HEK293 (cell line): ENCODE results near the gene PCCA.
A peak's percentile ranks its signal among the peaks of the same experiment; 100 is the strongest.

Source experiments
- CTCF ChIA-PET: fragments of 350-600 bp; formaldehyde crosslinking; extraction: SDS; loops from one replicate; lab custom pipeline; 2021; ENCODE audit warnings: antibody characterized with exemption; lab: Yijun Ruan, JAX
- POLR2A ChIA-PET: fragments of 300-600 bp; formaldehyde crosslinking; extraction: SDS; loops from one replicate; lab custom pipeline; 2020; ENCODE audit warnings: antibody characterized with exemption, inconsistent platforms; lab: Yijun Ruan, JAX
- H3K27ac ChIP-seq: fragments of 200-500 bp; sonication (Bioruptor generic); 2 replicates; pipeline ENCODE4 v1.5.1; 2014; ENCODE audit warnings: low read depth, low read length, control low read depth, inconsistent platforms; ENCODE audit errors: extremely low read depth
- H3K36me3 ChIP-seq, 2 experiments: fragments of 200-500 bp in 1 of 2; sonication (Bioruptor generic) in 1 of 2; 1 replicate in 1 of 2; 2 replicates in 1 of 2; pipeline ENCODE4 v1.5.1; 2014 to 2017; ENCODE audit warnings: inconsistent platforms in 2 of 2, low read length in 2 of 2; ENCODE audit not compliant: control insufficient read depth in 2 of 2, insufficient read depth in 1 of 2
- H3K4me1 ChIP-seq: fragments of 200-500 bp; sonication (Bioruptor generic); 2 replicates; pipeline ENCODE4 v1.5.1; 2014; ENCODE audit warnings: mild to moderate bottlenecking, low read length, inconsistent platforms; ENCODE audit not compliant: control insufficient read depth, insufficient read depth
- H3K4me3 ChIP-seq: 2 replicates; pipeline ENCODE4 v1.5.1; 2011; ENCODE audit warnings: low read depth, mild to moderate bottlenecking, control low read depth, low read length, moderate library complexity
- H3K9me3 ChIP-seq: fragments of 200-500 bp; sonication (Bioruptor generic); 2 replicates; pipeline ENCODE4 v1.5.1; 2014; ENCODE audit warnings: low read depth, low read length, inconsistent platforms; ENCODE audit not compliant: control insufficient read depth, insufficient read depth
- ATF2 ChIP-seq: fragments of 450-650 bp; formaldehyde crosslinking; IDR thresholded peaks from 2 replicates; pipeline ENCODE4 v1.5.1; 2016; ENCODE audit warnings: missing biosample characterization, missing genetic modification characterization, low read depth
- CTCF ChIP-seq: fragments of 450-650 bp; formaldehyde crosslinking; IDR thresholded peaks from 2 replicates; pipeline ENCODE4 v1.5.1; 2016; ENCODE audit warnings: missing biosample characterization, missing genetic modification characterization
- EGR2 ChIP-seq: fragments of 450-650 bp; formaldehyde crosslinking; IDR thresholded peaks from 2 replicates; pipeline ENCODE4 v1.5.1; 2016; ENCODE audit warnings: low read depth, missing biosample characterization, missing genetic modification characterization
- HOXA7 ChIP-seq: sonication (generic); formaldehyde crosslinking; IDR thresholded peaks from 2 replicates; pipeline ENCODE4 v1.8.1; 2022; ENCODE audit warnings: missing genetic modification reagents, borderline replicate concordance
- INSM2 ChIP-seq: fragments of 450-650 bp; formaldehyde crosslinking; IDR thresholded peaks from 2 replicates; pipeline ENCODE4 v1.5.1; 2016; ENCODE audit warnings: missing biosample characterization, missing genetic modification characterization
- KLF7 ChIP-seq: fragments of 450-650 bp; formaldehyde crosslinking; IDR thresholded peaks from 2 replicates; pipeline ENCODE4 v1.5.1; 2016; ENCODE audit warnings: missing biosample characterization, missing genetic modification characterization, borderline replicate concordance
- PRDM2 ChIP-seq: fragments of 450-650 bp; formaldehyde crosslinking; IDR thresholded peaks from 2 replicates; pipeline ENCODE4 v1.5.1; 2016; ENCODE audit warnings: missing biosample characterization, missing genetic modification characterization, borderline replicate concordance
- REPIN1 ChIP-seq: fragments of 450-650 bp; formaldehyde crosslinking; IDR thresholded peaks from 2 replicates; pipeline ENCODE4 v1.5.1; 2017; ENCODE audit warnings: missing biosample characterization, missing genetic modification characterization, low read depth
- ZBTB11 ChIP-seq: fragments of 450-650 bp; formaldehyde crosslinking; conservative IDR thresholded peaks from 2 replicates; pipeline ENCODE4 v1.5.1; 2016; ENCODE audit warnings: low read depth, missing biosample characterization, missing genetic modification characterization
- ZNF10 ChIP-seq: fragments of 450-650 bp; formaldehyde crosslinking; IDR thresholded peaks from 2 replicates; pipeline ENCODE4 v1.5.1; 2017; ENCODE audit warnings: missing biosample characterization, missing genetic modification characterization
- ZNF121 ChIP-seq: fragments of 450-650 bp; formaldehyde crosslinking; IDR thresholded peaks from 2 replicates; pipeline ENCODE4 v1.5.1; 2016; ENCODE audit warnings: missing biosample characterization, missing genetic modification characterization
- ZNF292 ChIP-seq: fragments of 450-650 bp; formaldehyde crosslinking; IDR thresholded peaks from 2 replicates; pipeline ENCODE4 v1.5.1; 2016; ENCODE audit warnings: low read depth, missing biosample characterization, missing genetic modification characterization, borderline replicate concordance
- ZNF426 ChIP-seq: fragments of 450-650 bp; formaldehyde crosslinking; IDR thresholded peaks from 2 replicates; pipeline ENCODE4 v1.5.1; 2017; ENCODE audit warnings: missing biosample characterization, missing genetic modification characterization, mild to moderate bottlenecking, inconsistent platforms, moderate library complexity
- ZNF626 ChIP-seq: fragments of 450-650 bp; sonication (Bioruptor Pico); formaldehyde crosslinking; IDR thresholded peaks from 2 replicates; pipeline ENCODE4 v1.5.1; 2018; ENCODE audit warnings: missing biosample characterization, missing genetic modification characterization, inconsistent platforms
- ZNF654 ChIP-seq: fragments of 450-650 bp; formaldehyde crosslinking; IDR thresholded peaks from 2 replicates; pipeline ENCODE4 v1.5.1; 2016; ENCODE audit warnings: low read depth, missing biosample characterization, missing genetic modification characterization
- ZNF843 ChIP-seq: fragments of 450-650 bp; formaldehyde crosslinking; IDR thresholded peaks from 2 replicates; pipeline ENCODE4 v1.5.1; 2016; ENCODE audit warnings: missing biosample characterization, missing genetic modification characterization

PCCA gene

GRCh38 chr13:100454876-100455275 is 366.0 kb downstream of the PCCA start (continued):
- TF ChIP-seq ZBTB11 (no peak), ZNF654 (no peak), EGR2 (tag by site-specific recombination) (peak; percentile 34; the same call in 1 of the 2 replicates), ATF2 (no peak), CTCF (tag by site-specific recombination) (no peak), KLF7 (tag by site-specific recombination) (no peak)

- POLR2A ChIA-PET: no interaction called here
- Histone ChIP-seq H3K9me3 (no peaks in the 10 kb centered on the region), H3K36me3 (no peaks in the 10 kb centered on the region), H3K4me3 (no peak overlapping the region), H3K27ac (no peak overlapping the region), H3K4me1 (no peaks in the 10 kb centered on the region)
- TF ChIP-seq ZNF426 (tag by site-specific recombination) (no peak), ZNF292 (tag by site-specific recombination) (no peak), PRDM2 (tag by site-specific recombination) (no peak), ZNF121 (tag by site-specific recombination) (no peak), REPIN1 (no peak), ZNF843 (tag by site-specific recombination) (no peak), HOXA7 (no peak), ZNF626 (tag by site-specific recombination) (no peak), ZNF10 (tag by site-specific recombination) (no peak), KLF7 (tag by site-specific recombination) (no peak), INSM2 (tag by site-specific recombination) (no peak)
- CTCF ChIA-PET: interaction anchor here (0.6 kb wide), 1 partner anchor 1461 kb away, joined by 3 read pairs; no protein-coding TSS in a partner anchor
Measured at GRCh38 chr13:100458673-100459072, 369.8 kb downstream of the PCCA start.
